HCT116 (cell line): ENCODE measurements around the gene COX5B. TPM values are rescaled to one million over a fixed set of nuclear protein-coding genes. Genes with fewer than 3 reads are reported as not detected.
A peak's percentile ranks its signal among the peaks of the same experiment; 100 is the strongest.

Source experiments
- ATAC-seq: fragments of 200-7000 bp; cut with Tn5 transposase; 2 replicates; pipeline ENCODE4 v1.9.1; 2020; ENCODE audit warnings: mild to moderate bottlenecking, moderate library complexity
- BruUV-seq: library from RNA; stranded (reverse); fragments of 400-500 nt; replicated peaks from 2 replicates; lab custom pipeline; 2021; lab: Mats Ljungman, UMichigan
- CTCF ChIA-PET: fragments of 300-600 bp; sonication (Branson Sonifier 250); formaldehyde crosslinking; loops from one replicate; lab custom pipeline; 2021; ENCODE audit warnings: antibody characterized with exemption; lab: Charles Lee
- POLR2A ChIA-PET: fragments of 300-600, 350-600 bp; sonication (Branson Sonifier 250); formaldehyde crosslinking; loops from one replicate; lab custom pipeline; 2021; ENCODE audit warnings: antibody characterized with exemption; lab: Charles Lee
- RAD21 ChIA-PET, 2 experiments: fragments of 300-600 bp; sonication (Branson Sonifier 250); formaldehyde crosslinking; loops; one replicate each; lab custom pipeline; 2023; ENCODE audit warnings: low total read pairs in 2 of 2; ENCODE audit not compliant: uncharacterized antibody in 2 of 2, unreplicated experiment in 2 of 2, low non-redundant PET in 1 of 2; lab: Charles Lee
- DNase-seq: peaks from one replicate; pipeline ENCODE4 v3.0.0-alpha.2; 2010; ENCODE audit warnings: low read depth, low spot score
- H2AFZ ChIP-seq: fragments of 200-600 bp; shearing (Covaris generic), sonication (generic); 2 replicates; pipeline ENCODE4 v1.6.1; 2017; ENCODE audit warnings: low read depth, mixed run types, mixed read lengths, antibody characterized with exemption, low read length; ENCODE audit not compliant: poor library complexity, severe bottlenecking
- H3K27ac ChIP-seq: 2 replicates; pipeline ENCODE4 v1.5.1; 2012; ENCODE audit warnings: low read depth, low read length
- H3K27me3 ChIP-seq: fragments of 200-600 bp; sonication (generic); 2 replicates; pipeline ENCODE4 v1.6.1; 2016; ENCODE audit warnings: mixed run types, low read length, mixed read lengths; ENCODE audit not compliant: insufficient read depth
- H3K36me3 ChIP-seq, 2 experiments: fragments of 200-500 bp in 1 of 2; fragments of 200-600 bp in 1 of 2; sonication (Bioruptor generic) in 1 of 2; sonication (generic) in 1 of 2; 2 replicates each; pipeline versions ENCODE4 v1.5.1 to v1.6.1; 2014 to 2016; ENCODE audit warnings: low read length in 2 of 2, inconsistent platforms in 1 of 2, mixed read lengths in 1 of 2, mixed run types in 1 of 2; ENCODE audit not compliant: insufficient read depth in 2 of 2, control insufficient read depth in 1 of 2
- H3K4me1 ChIP-seq, 2 experiments: fragments of 200-600 bp in 1 of 2; sonication (generic) in 1 of 2; 2 replicates each; pipeline versions ENCODE4 v1.5.1 to v1.6.1; 2012 to 2017; ENCODE audit warnings: low read length in 2 of 2, inconsistent platforms in 1 of 2, mild to moderate bottlenecking in 1 of 2, mixed read lengths in 1 of 2, mixed run types in 1 of 2, moderate library complexity in 1 of 2; ENCODE audit not compliant: insufficient read depth in 2 of 2, control insufficient read depth in 1 of 2
- H3K4me2 ChIP-seq: fragments of 200-600 bp; sonication (generic); 2 replicates; pipeline ENCODE4 v1.6.1; 2017; ENCODE audit warnings: mixed run types, low read length, mixed read lengths
- H3K4me3 ChIP-seq, 2 experiments: fragments of 200-600 bp in 1 of 2; sonication (generic) in 1 of 2; replicated peaks in 1 of 2; 2 replicates each; pipeline ENCODE4 v1.5.1; 2011 to 2016; ENCODE audit warnings: low read length in 2 of 2, control low read depth in 1 of 2, low read depth in 1 of 2, mild to moderate bottlenecking in 1 of 2, mixed read lengths in 1 of 2, mixed run types in 1 of 2
- H3K79me2 ChIP-seq: fragments of 200-600 bp; sonication (generic); 2 replicates; pipeline ENCODE4 v1.6.1; 2017; ENCODE audit warnings: mild to moderate bottlenecking, mixed run types, low read length, moderate library complexity, mixed read lengths; ENCODE audit not compliant: insufficient read depth
- H3K9ac ChIP-seq: fragments of 200-600 bp; sonication (generic); 2 replicates; pipeline ENCODE4 v1.6.1; 2016; ENCODE audit warnings: low read length, mixed read lengths
- H3K9me2 ChIP-seq: fragments of 200-600 bp; sonication (generic), shearing (Covaris generic); 2 replicates; pipeline ENCODE4 v1.6.1; 2017; ENCODE audit warnings: mixed run types, mild to moderate bottlenecking, moderate library complexity; ENCODE audit not compliant: insufficient read depth
- H3K9me3 ChIP-seq, 2 experiments: fragments of 200-500 bp in 1 of 2; fragments of 200-600 bp in 1 of 2; sonication (Bioruptor generic) in 1 of 2; sonication (generic) in 1 of 2; 2 replicates each; pipeline ENCODE4 v1.6.1; 2014 to 2017; ENCODE audit warnings: low read length in 2 of 2, mixed read lengths in 2 of 2, inconsistent platforms in 1 of 2, low read depth in 1 of 2, mild to moderate bottlenecking in 1 of 2, mixed run types in 1 of 2, moderate library complexity in 1 of 2; ENCODE audit not compliant: control insufficient read depth in 1 of 2, insufficient read depth in 1 of 2
- H4K20me1 ChIP-seq: fragments of 200-600 bp; sonication (generic), shearing (Covaris generic); 2 replicates; pipeline ENCODE4 v1.6.1; 2017; ENCODE audit warnings: mixed run types, mild to moderate bottlenecking, moderate library complexity; ENCODE audit not compliant: insufficient read depth
- ATF3 ChIP-seq: IDR thresholded peaks from 2 replicates; pipeline ENCODE4 v1.6.1; 2012
- CBX3 ChIP-seq: IDR thresholded peaks from 2 replicates; pipeline ENCODE4 v1.6.1; 2012; ENCODE audit warnings: low read depth
- CTCF ChIP-seq, 3 experiments: fragments of 200-600 bp in 1 of 3; sonication (generic) in 1 of 3; IDR thresholded peaks in 2 of 3; conservative IDR thresholded peaks in 1 of 3; 2 replicates each; pipeline ENCODE4 v1.5.1; 2012 to 2017; ENCODE audit warnings: low read depth in 2 of 3, low read length in 2 of 3, antibody characterized with exemption in 1 of 3, borderline replicate concordance in 1 of 3, control low read depth in 1 of 3, mild to moderate bottlenecking in 1 of 3, mixed read lengths in 1 of 3, mixed run types in 1 of 3, moderate library complexity in 1 of 3; ENCODE audit not compliant: insufficient read depth in 1 of 3
- EGR1 ChIP-seq: IDR thresholded peaks from 2 replicates; pipeline ENCODE4 v1.6.1; 2012; ENCODE audit warnings: low read depth
- ELF1 ChIP-seq: IDR thresholded peaks from 2 replicates; pipeline ENCODE4 v1.6.1; 2012; ENCODE audit warnings: low read depth, borderline replicate concordance
- EZH2 ChIP-seq: fragments of 200-600 bp; sonication (generic); IDR thresholded peaks from 2 replicates; pipeline ENCODE4 v1.6.1; 2017; ENCODE audit warnings: antibody characterized with exemption, mixed run types
- FOSL1 ChIP-seq: IDR thresholded peaks from 2 replicates; pipeline ENCODE4 v1.6.1; 2012; ENCODE audit warnings: low read depth
- JUND ChIP-seq: IDR thresholded peaks from 2 replicates; pipeline ENCODE4 v1.6.1; 2012
- MAX ChIP-seq: IDR thresholded peaks from 2 replicates; pipeline ENCODE4 v1.6.1; 2012
- POLR2AphosphoS5 ChIP-seq: IDR thresholded peaks from 2 replicates; pipeline ENCODE4 v1.6.1; 2011; ENCODE audit warnings: mild to moderate bottlenecking, low read depth, low read length, moderate library complexity
- REST ChIP-seq: IDR thresholded peaks from 2 replicates; pipeline ENCODE4 v1.6.1; 2012; ENCODE audit warnings: low read depth
- SIN3A ChIP-seq: IDR thresholded peaks from 2 replicates; pipeline ENCODE4 v1.6.1; 2012; ENCODE audit warnings: low read depth
- SP1 ChIP-seq: IDR thresholded peaks from 2 replicates; pipeline ENCODE4 v1.6.1; 2012; ENCODE audit warnings: low read depth
- SRF ChIP-seq: IDR thresholded peaks from 2 replicates; pipeline ENCODE4 v1.6.1; 2012; ENCODE audit warnings: low read depth
- TCF7L2 ChIP-seq: IDR thresholded peaks from 2 replicates; pipeline ENCODE4 v1.7.0; 2011; ENCODE audit warnings: borderline replicate concordance, inconsistent platforms; ENCODE audit not compliant: insufficient read depth, insufficient read length; ENCODE audit errors: extremely low read depth
- YY1 ChIP-seq: IDR thresholded peaks from 2 replicates; pipeline ENCODE4 v1.6.1; 2011; ENCODE audit warnings: low read length, low read depth, moderate library complexity, mild to moderate bottlenecking; ENCODE audit not compliant: insufficient replicate concordance; ENCODE audit errors: extremely low read depth
- ZBTB33 ChIP-seq: IDR thresholded peaks from 2 replicates; pipeline ENCODE4 v1.6.1; 2011; ENCODE audit warnings: mild to moderate bottlenecking, low read length, moderate library complexity; ENCODE audit not compliant: insufficient replicate concordance; ENCODE audit errors: extremely low read depth
- ZFX ChIP-seq: fragments of 450-650 bp; IDR thresholded peaks from 2 replicates; pipeline ENCODE4 v1.6.1; 2017
- intact Hi-C: fragments of 100-400 bp; cut with micrococcal nuclease; formaldehyde crosslinking; loops from 2 replicates; pipeline ENCODE4 v1.10.0; 2022
- total RNA-seq: library from RNA; stranded (reverse); gene quantifications from one replicate; pipeline ENCODE4 v1.2.1, GENCODE V29; 2021; ENCODE audit not compliant: unreplicated experiment

COX5B gene
- total RNA-seq, 1 experiment from 2014 or later = 283 TPM

- no peaks in the 10 kb centered on the region for H3K9me2 ChIP-seq
- H4K20me1 ChIP-seq = no peaks in the 10 kb centered on the region
- H3K27me3 ChIP-seq = no peaks in the 10 kb centered on the region
- H3K36me3 ChIP-seq = no peaks in the 10 kb centered on the region; a peak in 1 of 4 replicates
- ATAC-seq = peak; percentile 86
- peaks cover 30% of the 10 kb centered on the region for H3K79me2 ChIP-seq
- H3K27ac ChIP-seq = peak within 1 kb of the TSS; percentile 92
- peaks cover 6 to 20% of the 10 kb centered on the region in 2 experiments; a peak in 3 of 4 replicates for H3K4me1 ChIP-seq
- intact Hi-C loops = loop anchor here (1.0 kb wide), 1 partner anchor 33 kb away; no protein-coding TSS in a partner anchor
- H2AFZ ChIP-seq = peak within 1 kb of the TSS; percentile 81
- ChIA-PET CTCF (interaction anchor here (0.7 to 1.7 kb wide), 9 partner anchors 9 to 77 kb away, joined by 3 to 12 read pairs (median 7); partner anchors contain the start of gene COX5B), POLR2A (interaction anchor here (0.6 to 1.5 kb wide), 9 partner anchors 9 to 93 kb away, joined by 3 to 22 read pairs (median 4); partner anchors contain the start of gene COX5B), RAD21 (interaction anchor here (0.8 to 0.9 kb wide), 2 partner anchors 18 to 34 kb away, joined by 3 read pairs; partner anchors contain the start of gene COX5B (in 1 of the 2))
- BruUV-seq = no TSS peak
- peak within 1 kb of the TSS; percentile 83 to 88 for H3K4me3 ChIP-seq
- H3K9me3 ChIP-seq = no peaks in the 10 kb centered on the region
- peak; percentile 96 for DNase-seq
- peak within 1 kb of the TSS; percentile 83 for H3K9ac ChIP-seq
- peak within 1 kb of the TSS; percentile 97 for H3K4me2 ChIP-seq
- no peak for TF ChIP-seq REST
- TF ChIP-seq EGR1 = peak; percentile 46
- TF ChIP-seq POLR2AphosphoS5 = peak; percentile 54
- no peak for TF ChIP-seq TCF7L2
- TF ChIP-seq SP1 = peak; percentile 96
- no peak for TF ChIP-seq ELF1
- TF ChIP-seq YY1 = no peak
- TF ChIP-seq FOSL1 = no peak
- no peak for TF ChIP-seq ZFX
- no peak for TF ChIP-seq SRF
- TF ChIP-seq MAX = peak; percentile 90
- peak; percentile 68; the same call in 1 of the 2 replicates for TF ChIP-seq SIN3A
- peak; percentile 59 to 75 (median 59); a peak in 5 of 6 replicates for TF ChIP-seq CTCF (IDR thresholded peaks at IDR 0.05 in 2 of 3, conservative IDR thresholded peaks at IDR 0.05 in 1 of 3; ENCODE audit: borderline replicate concordance in 1 of 3, insufficient read depth in 1 of 3, low read depth in 2 of 3, low read length in 2 of 3)
- 0 out of 2 replicates have a peak, but pooled peaks have one; percentile 16 for TF ChIP-seq JUND
- no peak; the same call in 1 of the 2 replicates for TF ChIP-seq ATF3
- TF ChIP-seq CBX3 = no peak; the same call in 1 of the 2 replicates
- no peak for TF ChIP-seq EZH2
- TF ChIP-seq ZBTB33 = no peak
Observed at GRCh38 chr2:97663962-97664635, 18.2 kb downstream of the COX5B start, which contains the start of gene ACTR1B. Gene ACTR1B (minus strand): TSS chr2:97664044. CDS start chr2:97663890, 154 bp downstream.
